Left ventricle myocardium inferior (tissue), 1 donor: ENCODE data around the gene CAPNS2. TPM values are rescaled to one million over a fixed set of nuclear protein-coding genes. Genes with fewer than 3 reads are reported as not detected.

ENCODE experiments used
- DNase-seq: peaks from one replicate; pipeline ENCODE4 v3.0.0-alpha.2; 2020
- H3K27ac ChIP-seq: fragments of 200-600 bp; replicated peaks from 2 replicates; pipeline ENCODE4 v1.8.0; 2021
- H3K27me3 ChIP-seq: fragments of 200-600 bp; 2 replicates; pipeline ENCODE4 v1.8.0; 2021; ENCODE audit warnings: low read depth
- H3K36me3 ChIP-seq: fragments of 200-600 bp; 2 replicates; pipeline ENCODE4 v1.8.0; 2021
- H3K4me1 ChIP-seq: fragments of 200-600 bp; 2 replicates; pipeline ENCODE4 v1.8.0; 2021
- H3K4me3 ChIP-seq: fragments of 200-600 bp; 2 replicates; pipeline ENCODE4 v1.8.0; 2021; ENCODE audit warnings: mild to moderate bottlenecking, moderate library complexity
- H3K9me3 ChIP-seq: fragments of 200-600 bp; replicated peaks from 2 replicates; pipeline ENCODE4 v1.8.0; 2021
- intact Hi-C: fragments of 100-400 bp; cut with micrococcal nuclease; formaldehyde crosslinking; loops from one replicate; pipeline ENCODE4 v1.11.0; 2022
- total RNA-seq: library from RNA; stranded (reverse); fragmentation: NEBNext Ultra II Directional; extraction: Animal tissue kit (Norgen Biotek cat#: 25700); gene quantifications from one replicate; pipeline ENCODE4 v1.2.1, GENCODE V29; 2021
- TF ChIP-seq, protein P1 (sequence below): fragments of 200-600 bp; IDR thresholded peaks from 2 replicates; pipeline ENCODE4 v1.8.0; 2021; ENCODE audit warnings: antibody characterized with exemption, mild to moderate bottlenecking, borderline replicate concordance
- donor health status: DM: no; HTN: yes; CAD: no; lungs with severe emphysema.

The CAPNS2 gene
- total RNA-seq, 1 donor from 2014 or later, result not detected

DNA sequence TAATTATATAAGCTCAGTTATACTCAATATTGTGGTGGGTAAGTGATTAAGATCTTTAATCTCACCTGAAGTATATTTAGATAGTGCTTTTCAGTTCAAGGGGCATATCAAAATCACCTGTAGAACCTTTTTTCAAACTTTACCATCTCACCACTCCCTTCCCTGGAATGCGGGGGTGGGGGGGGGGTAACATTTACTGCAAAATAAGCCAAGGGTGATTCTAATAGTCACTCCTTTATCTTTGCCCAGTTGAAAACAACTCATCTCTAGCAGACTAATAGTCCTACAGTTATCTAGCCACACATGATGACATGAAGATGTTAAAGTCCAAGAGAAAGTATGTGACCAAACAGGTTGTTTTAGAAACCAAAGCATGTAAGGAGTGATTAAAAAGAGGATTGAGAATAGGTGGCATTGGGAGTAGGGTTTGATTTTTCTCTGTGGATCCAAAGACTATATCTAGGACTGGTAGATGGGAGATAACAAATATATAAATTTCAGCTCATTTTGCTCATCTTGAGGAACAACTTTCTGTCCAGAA is 36.1 kb upstream of the CAPNS2 start:
- Histone ChIP-seq H3K36me3 (peaks cover 4% of the 10 kb centered on the region), H3K4me1 (peaks cover 9% of the 10 kb centered on the region), H3K27ac (no peak overlapping the region), H3K27me3 (no peaks in the 10 kb centered on the region), H3K9me3 (no peaks in the 10 kb centered on the region), H3K4me3 (no peak overlapping the region)
- intact Hi-C loops, result no loop called here
- DNase-seq, result no peak
- TF ChIP-seq, protein P1, sequence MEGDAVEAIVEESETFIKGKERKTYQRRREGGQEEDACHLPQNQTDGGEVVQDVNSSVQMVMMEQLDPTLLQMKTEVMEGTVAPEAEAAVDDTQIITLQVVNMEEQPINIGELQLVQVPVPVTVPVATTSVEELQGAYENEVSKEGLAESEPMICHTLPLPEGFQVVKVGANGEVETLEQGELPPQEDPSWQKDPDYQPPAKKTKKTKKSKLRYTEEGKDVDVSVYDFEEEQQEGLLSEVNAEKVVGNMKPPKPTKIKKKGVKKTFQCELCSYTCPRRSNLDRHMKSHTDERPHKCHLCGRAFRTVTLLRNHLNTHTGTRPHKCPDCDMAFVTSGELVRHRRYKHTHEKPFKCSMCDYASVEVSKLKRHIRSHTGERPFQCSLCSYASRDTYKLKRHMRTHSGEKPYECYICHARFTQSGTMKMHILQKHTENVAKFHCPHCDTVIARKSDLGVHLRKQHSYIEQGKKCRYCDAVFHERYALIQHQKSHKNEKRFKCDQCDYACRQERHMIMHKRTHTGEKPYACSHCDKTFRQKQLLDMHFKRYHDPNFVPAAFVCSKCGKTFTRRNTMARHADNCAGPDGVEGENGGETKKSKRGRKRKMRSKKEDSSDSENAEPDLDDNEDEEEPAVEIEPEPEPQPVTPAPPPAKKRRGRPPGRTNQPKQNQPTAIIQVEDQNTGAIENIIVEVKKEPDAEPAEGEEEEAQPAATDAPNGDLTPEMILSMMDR, result no peak

DNA sequence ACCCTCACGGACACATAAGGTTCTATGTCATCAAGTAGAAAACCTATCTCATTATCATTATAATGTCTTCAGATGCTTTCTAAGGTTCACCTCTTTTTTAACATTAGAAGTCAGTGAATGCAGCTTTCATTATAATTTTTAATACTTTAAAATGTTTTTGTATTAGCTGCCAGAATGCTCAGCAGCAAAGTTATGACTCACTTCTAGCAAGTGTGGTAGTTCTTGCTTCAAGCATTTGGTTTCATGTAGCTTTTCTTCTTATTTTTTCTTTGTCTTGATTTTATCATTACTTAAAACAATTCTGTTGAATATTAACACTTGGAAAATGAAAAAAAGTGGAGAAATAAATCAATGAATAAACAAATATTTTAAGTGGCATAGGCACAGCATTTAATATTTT is 34.3 kb upstream of the CAPNS2 start:
- Histone ChIP-seq H3K9me3 (no peaks in the 10 kb centered on the region), H3K27me3 (no peaks in the 10 kb centered on the region), H3K27ac (no peak overlapping the region), H3K36me3 (peaks cover 4% of the 10 kb centered on the region), H3K4me1 (peaks cover 9% of the 10 kb centered on the region), H3K4me3 (no peak overlapping the region)
- no peak for DNase-seq
- intact Hi-C loops, result no loop called here
- TF ChIP-seq, protein P1, result no peak

DNA sequence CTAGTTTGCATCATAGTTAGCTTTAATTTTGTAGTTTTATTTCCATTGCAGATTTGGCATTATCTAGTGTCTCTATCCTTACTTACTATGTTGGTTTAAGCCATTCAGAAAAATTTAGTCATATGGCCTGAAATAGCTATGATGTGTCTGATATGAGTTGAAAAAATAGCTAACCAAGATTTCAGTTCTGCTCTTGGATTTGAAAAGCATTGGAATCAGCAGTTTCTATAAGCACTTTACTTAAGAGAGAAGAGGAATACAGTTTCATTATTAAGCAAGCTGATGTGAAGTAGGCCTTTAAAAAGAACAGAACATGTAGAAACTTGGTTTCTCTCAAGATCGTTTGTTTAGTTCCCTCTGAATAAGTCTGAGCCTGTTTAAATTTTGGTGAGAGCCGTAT is 31.7 kb upstream of the CAPNS2 start:
- intact Hi-C loops, result no loop called here
- no peak for DNase-seq
- no peaks in the 10 kb centered on the region for H3K9me3 ChIP-seq
- H3K27me3 ChIP-seq, result no peaks in the 10 kb centered on the region
- H3K27ac ChIP-seq, result no peak overlapping the region
- H3K4me1 ChIP-seq, result peaks cover 4% of the 10 kb centered on the region
- H3K4me3 ChIP-seq, result no peak overlapping the region
- TF ChIP-seq, protein P1, result no peak
- H3K36me3 ChIP-seq, result peaks cover 4% of the 10 kb centered on the region

DNA sequence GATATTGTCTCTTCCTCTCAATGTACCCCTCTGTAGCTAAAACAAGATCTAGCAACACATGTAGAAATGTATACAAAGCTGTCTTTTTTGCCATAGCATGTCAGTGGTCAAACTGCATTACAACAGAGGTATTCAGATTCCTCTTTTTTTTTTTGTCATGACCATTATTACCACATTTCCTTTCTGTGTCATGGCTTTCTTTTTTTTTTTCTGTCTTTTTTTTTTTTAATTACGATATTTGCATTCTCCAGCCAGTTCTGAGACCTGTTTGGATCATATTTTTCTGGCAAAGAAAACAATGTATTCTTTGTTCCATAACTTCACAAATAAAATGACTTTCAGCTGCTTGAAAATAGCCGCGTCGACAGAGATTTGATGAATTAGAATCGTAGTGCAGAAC is 27.4 kb upstream of the CAPNS2 start:
- no peaks in the 10 kb centered on the region for H3K36me3 ChIP-seq
- no peaks in the 10 kb centered on the region for H3K9me3 ChIP-seq
- TF ChIP-seq, protein P1, result no peak
- no peak for DNase-seq
- intact Hi-C loops, result no loop called here
- peak overlapping the region; percentile 67 for H3K27ac ChIP-seq
- no peak overlapping the region for H3K4me3 ChIP-seq
- peaks cover 8% of the 10 kb centered on the region for H3K4me1 ChIP-seq
- H3K27me3 ChIP-seq, result no peaks in the 10 kb centered on the region

DNA sequence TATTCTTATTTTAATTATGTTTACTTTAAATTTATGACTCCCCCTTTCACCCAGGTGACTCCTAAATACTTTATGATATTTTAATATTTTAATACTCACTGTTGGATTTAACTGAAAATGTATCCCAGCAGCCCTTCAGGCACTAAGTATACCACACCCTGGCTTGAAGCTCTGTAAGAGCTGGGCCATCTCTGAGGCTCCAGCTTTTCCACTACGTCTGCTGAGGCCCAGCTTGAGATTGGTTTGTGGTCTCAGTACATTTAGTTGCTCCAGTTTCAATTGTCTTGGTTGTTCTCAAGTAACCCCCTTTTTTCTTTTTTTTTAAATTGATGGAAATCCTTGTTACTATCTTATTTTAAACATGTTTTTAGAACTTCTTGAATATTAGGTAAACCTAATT is 27.0 kb upstream of the CAPNS2 start:
- H3K36me3 ChIP-seq, result no peaks in the 10 kb centered on the region
- TF ChIP-seq, protein P1, result no peak
- no peaks in the 10 kb centered on the region for H3K27me3 ChIP-seq
- DNase-seq, result no peak
- intact Hi-C loops, result no loop called here
- H3K4me1 ChIP-seq, result peaks cover 8% of the 10 kb centered on the region
- no peak overlapping the region for H3K4me3 ChIP-seq
- no peaks in the 10 kb centered on the region for H3K9me3 ChIP-seq
- peak overlapping the region; percentile 67 for H3K27ac ChIP-seq
